H1 (cell line): ENCODE results near the gene GABRR3. TPM values are rescaled to one million over a fixed set of nuclear protein-coding genes. Genes with fewer than 3 reads are reported as not detected.

Experiments used
- CTCF ChIA-PET: fragments of 300-600 bp; sonication (Branson Sonifier 250); formaldehyde crosslinking; loops from one replicate; lab custom pipeline; 2021; ENCODE audit not compliant: partially characterized antibody; lab: Charles Lee
- POLR2A ChIA-PET: fragments of 300-600 bp; sonication (Branson Sonifier 250); formaldehyde crosslinking; loops from one replicate; lab custom pipeline; 2021; ENCODE audit warnings: inconsistent platforms; ENCODE audit not compliant: partially characterized antibody; lab: Charles Lee
- DNase-seq, 2 experiments: peaks; one replicate each; pipeline versions ENCODE4 v3.0.0 to v3.0.0-alpha.2; 2010 to 2022; ENCODE audit warnings: low spot score in 2 of 2, low read depth in 1 of 2, mixed read lengths in 1 of 2
- FAIRE-seq: peaks from 2 replicates; lab custom pipeline; 2011; peaks lifted over from hg19 to GRCh38; lab: Jason Lieb, UNC
- H2AFZ ChIP-seq: 2 replicates; pipeline ENCODE4 v1.8.1; 2012; ENCODE audit warnings: low read length, inconsistent platforms
- H2AK5ac ChIP-seq: 2 replicates; pipeline ENCODE4 v1.6.1; 2013; ENCODE audit warnings: low read depth, low read length
- H2BK120ac ChIP-seq: replicated peaks from 2 replicates; pipeline ENCODE3; 2013; ENCODE audit warnings: low read depth, low read length, inconsistent platforms
- H2BK12ac ChIP-seq: 2 replicates; pipeline ENCODE4 v1.6.1; 2013; ENCODE audit warnings: low read depth, low read length
- H2BK15ac ChIP-seq: 2 replicates; pipeline ENCODE4 v1.6.1; 2013; ENCODE audit warnings: low read length
- H2BK20ac ChIP-seq: 2 replicates; pipeline ENCODE4 v1.6.1; 2013; ENCODE audit warnings: low read length
- H2BK5ac ChIP-seq: 2 replicates; pipeline ENCODE4 v1.6.1; 2013; ENCODE audit warnings: low read depth, low read length
- H3K14ac ChIP-seq: 2 replicates; pipeline ENCODE4 v1.6.1; 2013; ENCODE audit warnings: inconsistent platforms; ENCODE audit not compliant: insufficient read length
- H3K18ac ChIP-seq: 2 replicates; pipeline ENCODE4 v1.6.1; 2013; ENCODE audit warnings: low read length; ENCODE audit errors: extremely low read depth
- H3K23ac ChIP-seq: 2 replicates; pipeline ENCODE4 v1.6.1; 2013; ENCODE audit warnings: inconsistent platforms; ENCODE audit not compliant: insufficient read length
- H3K23me2 ChIP-seq: 2 replicates; pipeline ENCODE4 v1.6.1; 2013; ENCODE audit warnings: low read depth, low read length
- H3K27ac ChIP-seq: 2 replicates; pipeline ENCODE4 v1.6.1; 2011; ENCODE audit warnings: low read depth, low read length, inconsistent platforms
- H3K27me3 ChIP-seq, 4 experiments: replicated peaks in 1 of 4; 1 replicate in 1 of 4; 2 replicates in 3 of 4; pipeline versions ENCODE4 v1.6.1 to v1.8.1; 2011 to 2013; ENCODE audit warnings: low read length in 3 of 4, mild to moderate bottlenecking in 3 of 4, inconsistent platforms in 2 of 4, mixed read lengths in 2 of 4, moderate library complexity in 1 of 4; ENCODE audit not compliant: control insufficient read depth in 3 of 4, insufficient read depth in 3 of 4; ENCODE audit errors: extremely low read depth in 1 of 4
- H3K36me3 ChIP-seq, 4 experiments: 2 replicates each; pipeline versions ENCODE4 v1.6.1 to v1.8.1; 2011 to 2013; ENCODE audit warnings: mild to moderate bottlenecking in 4 of 4, low read length in 3 of 4, moderate library complexity in 2 of 4, control low read depth in 1 of 4, inconsistent platforms in 1 of 4; ENCODE audit not compliant: insufficient read depth in 4 of 4, control insufficient read depth in 2 of 4
- H3K4ac ChIP-seq: replicated peaks from 2 replicates; pipeline ENCODE3; 2013; ENCODE audit warnings: low read length, low read depth, mixed read lengths, inconsistent platforms; ENCODE audit not compliant: insufficient read length
- H3K4me1 ChIP-seq, 4 experiments: replicated peaks in 1 of 4; 1 replicate in 1 of 4; 2 replicates in 3 of 4; pipeline versions ENCODE4 v1.6.1 to v1.8.1; 2011 to 2013; ENCODE audit warnings: low read length in 3 of 4, inconsistent platforms in 2 of 4, mixed read lengths in 1 of 4; ENCODE audit not compliant: insufficient read depth in 4 of 4, control insufficient read depth in 3 of 4
- H3K4me2 ChIP-seq, 2 experiments: 2 replicates each; pipeline versions ENCODE4 v1.6.1 to v1.8.1; 2011 to 2013; ENCODE audit warnings: low read depth in 2 of 2, low read length in 2 of 2, control low read depth in 1 of 2, inconsistent platforms in 1 of 2, mild to moderate bottlenecking in 1 of 2; ENCODE audit not compliant: insufficient read depth in 1 of 2
- H3K4me3 ChIP-seq, 4 experiments: fragments of 200-600, 300-600 bp in 1 of 4; sonication (generic), shearing (Covaris generic), sonication (Bioruptor Twin) in 1 of 4; 2 replicates each; pipeline versions ENCODE4 v1.5.1 to v1.8.1; 2011 to 2016; ENCODE audit warnings: low read length in 4 of 4, low read depth in 3 of 4, control low read depth in 2 of 4, inconsistent platforms in 2 of 4, mild to moderate bottlenecking in 2 of 4, mixed read lengths in 1 of 4, moderate library complexity in 1 of 4; ENCODE audit not compliant: insufficient read depth in 2 of 4; ENCODE audit errors: extremely low read depth in 1 of 4
- H3K56ac ChIP-seq: replicated peaks from 2 replicates; pipeline ENCODE3; 2013; ENCODE audit warnings: low read depth, mild to moderate bottlenecking, mixed read lengths, low read length, inconsistent platforms; ENCODE audit not compliant: insufficient read length
- H3K79me1 ChIP-seq: 2 replicates; pipeline ENCODE4 v1.6.1; 2013; ENCODE audit warnings: low read depth, low read length, control low read depth
- H3K79me2 ChIP-seq, 2 experiments: 2 replicates each; pipeline versions ENCODE4 v1.6.1 to v1.8.1; 2012 to 2013; ENCODE audit warnings: low read length in 2 of 2, mild to moderate bottlenecking in 2 of 2, inconsistent platforms in 1 of 2; ENCODE audit not compliant: insufficient read depth in 2 of 2, control insufficient read depth in 1 of 2
- H3K9ac ChIP-seq, 4 experiments: replicated peaks in 1 of 4; 1 replicate in 1 of 4; 2 replicates in 3 of 4; pipeline versions ENCODE4 v1.6.1 to v1.8.1; 2011 to 2013; ENCODE audit warnings: low read depth in 3 of 4, low read length in 3 of 4, control low read depth in 2 of 4, mild to moderate bottlenecking in 2 of 4, moderate library complexity in 2 of 4, inconsistent platforms in 1 of 4; ENCODE audit errors: extremely low read depth in 1 of 4
- H3K9me3 ChIP-seq, 2 experiments: 2 replicates each; pipeline versions ENCODE4 v1.6.1 to v1.8.1; 2012 to 2013; ENCODE audit warnings: mild to moderate bottlenecking in 2 of 2, moderate library complexity in 2 of 2, control low read depth in 1 of 2, inconsistent platforms in 1 of 2, low read depth in 1 of 2, low read length in 1 of 2, mixed read lengths in 1 of 2; ENCODE audit not compliant: insufficient read depth in 2 of 2
- H4K20me1 ChIP-seq, 2 experiments: replicated peaks in 1 of 2; 2 replicates each; pipeline versions ENCODE3 to v1.8.1; 2011 to 2013; ENCODE audit warnings: inconsistent platforms in 2 of 2, low read length in 2 of 2, mild to moderate bottlenecking in 1 of 2; ENCODE audit not compliant: insufficient read depth in 2 of 2, control insufficient read depth in 1 of 2
- H4K5ac ChIP-seq: 2 replicates; pipeline ENCODE4 v1.6.1; 2013; ENCODE audit warnings: low read length, low read depth, mixed read lengths, inconsistent platforms; ENCODE audit not compliant: insufficient read length
- H4K8ac ChIP-seq: 2 replicates; pipeline ENCODE4 v1.8.0; 2013; ENCODE audit warnings: mild to moderate bottlenecking, moderate library complexity, low read length, inconsistent platforms; ENCODE audit not compliant: insufficient read depth; ENCODE audit errors: extremely low read depth
- H4K91ac ChIP-seq: replicated peaks from 2 replicates; pipeline ENCODE3; 2013; ENCODE audit warnings: low read length, mixed read lengths, inconsistent platforms; ENCODE audit not compliant: insufficient read length
- CEBPB ChIP-seq: IDR thresholded peaks from 2 replicates; pipeline ENCODE4 v1.6.1; 2012; ENCODE audit warnings: low read depth, low read length
- CTCF ChIP-seq, 3 experiments: IDR thresholded peaks; 1 replicate in 2 of 3; 2 replicates in 1 of 3; pipeline versions ENCODE4 v1.5.1 to v1.6.1; 2011; ENCODE audit warnings: low read length in 3 of 3, mild to moderate bottlenecking in 3 of 3, inconsistent platforms in 2 of 3, low read depth in 1 of 3, moderate library complexity in 1 of 3; ENCODE audit not compliant: insufficient read depth in 1 of 3; ENCODE audit errors: control extremely low read depth in 1 of 3
- FOSL1 ChIP-seq: IDR thresholded peaks from 2 replicates; pipeline ENCODE4 v1.6.1; 2011; ENCODE audit warnings: mild to moderate bottlenecking, low read depth, low read length, moderate library complexity; ENCODE audit not compliant: insufficient read depth
- KDM5A ChIP-seq: fragments of 200-600 bp; IDR thresholded peaks from 2 replicates; pipeline ENCODE4 v1.7.1; 2012; ENCODE audit warnings: mild to moderate bottlenecking, low read length, inconsistent platforms, mixed read lengths
- RAD21 ChIP-seq, 2 experiments: IDR thresholded peaks in 1 of 2; conservative IDR thresholded peaks in 1 of 2; 2 replicates each; pipeline ENCODE4 v1.6.1; 2011; ENCODE audit warnings: low read depth in 2 of 2, low read length in 2 of 2, improper control_type of control experiment in 1 of 2, inconsistent platforms in 1 of 2, mild to moderate bottlenecking in 1 of 2, moderate library complexity in 1 of 2
- SIN3A ChIP-seq, 2 experiments: IDR thresholded peaks in 1 of 2; conservative IDR thresholded peaks in 1 of 2; 2 replicates each; pipeline ENCODE4 v1.6.1; 2011 to 2012; ENCODE audit warnings: low read length in 2 of 2, improper control_type of control experiment in 1 of 2, low read depth in 1 of 2, mild to moderate bottlenecking in 1 of 2
- SP2 ChIP-seq: IDR thresholded peaks from 2 replicates; pipeline ENCODE4 v1.6.1; 2012; ENCODE audit warnings: mild to moderate bottlenecking, low read length, inconsistent platforms
- TEAD4 ChIP-seq: IDR thresholded peaks from 2 replicates; pipeline ENCODE4 v1.6.1; 2012; ENCODE audit warnings: low read depth, low read length, inconsistent platforms, mixed read lengths
- YY1 ChIP-seq: IDR thresholded peaks from 2 replicates; pipeline ENCODE4 v1.6.1; 2011; ENCODE audit warnings: low read depth, mild to moderate bottlenecking, low read length
- WGBS, 2 experiments: shearing (Covaris generic) in 1 of 2; methylation state at CpG; one replicate each; pipeline versions ENCODE4 v1.1.6 to v1.1.7; 2013 to 2015; ENCODE audit warnings: low lambda C conversion rate in 2 of 2, mixed read lengths in 2 of 2, inconsistent platforms in 1 of 2, low coverage in 1 of 2, missing lambda C conversion rate in 1 of 2; ENCODE audit not compliant: insufficient replicate concordance in 2 of 2, insufficient coverage in 1 of 2, insufficient read length in 1 of 2; ENCODE audit errors: extremely low coverage in 1 of 2, missing lambda C conversion rate in 1 of 2; 5-methylcytosine and 5-hydroxymethylcytosine counted together
- polyA plus RNA-seq, 7 experiments: library from polyadenylated mRNA; depleted of rRNA in 3 of 7; stranded (reverse) in 5 of 7; unstranded in 2 of 7; fragments of >200 nt in 5 of 7; fragments of 200-250 nt in 2 of 7; gene quantifications; 1 replicate in 5 of 7; 2 replicates in 1 of 7; 4 replicates in 1 of 7; pipeline versions ENCODE4 v1.2.1 to v1.2.3, GENCODE V29; 2011 to 2013; ENCODE audit warnings: missing spikeins in 2 of 7, mixed read lengths in 2 of 7
- total RNA-seq: library from RNA; stranded (reverse); fragmentation: NEBNext Ultra II Directional; extraction: Animal tissue kit (Norgen Biotek cat#: 25700); gene quantifications from 2 replicates; pipeline ENCODE4 v1.2.1, GENCODE V29; 2021

The GABRR3 gene
- total and polyA plus RNA-seq, 2 of the 8 experiments (the other 6 are each of a cell fraction or from before 2014, with no cell fraction given), result not detected

- no peaks in the 10 kb centered on the region for H3K4me1 ChIP-seq
- no peak overlapping the region for H4K5ac ChIP-seq
- no peak overlapping the region for H3K4ac ChIP-seq
- H3K27ac ChIP-seq, result no peak overlapping the region
- H2BK120ac ChIP-seq, result no peak overlapping the region
- CTCF ChIA-PET, result interaction anchor here (0.6 to 8.0 kb wide), 36 partner anchors 12 to 349 kb away, joined by 3 to 85 read pairs (median 4); partner anchors contain the start of gene CRYBG3
- H3K14ac ChIP-seq, result no peak overlapping the region
- no peaks in the 10 kb centered on the region for H3K9me3 ChIP-seq
- no peak overlapping the region for H3K4me2 ChIP-seq
- no peak overlapping the region for H2AFZ ChIP-seq
- H2BK15ac ChIP-seq, result no peak overlapping the region
- DNase-seq, result peak; percentile 71 to 99
- H4K91ac ChIP-seq, result no peak overlapping the region
- H2BK12ac ChIP-seq, result no peak overlapping the region
- no peaks in the 10 kb centered on the region for H3K23me2 ChIP-seq
- no peak overlapping the region for H3K4me3 ChIP-seq
- TF ChIP-seq YY1, result peak; percentile 46; the same call in 1 of the 2 replicates
- TF ChIP-seq FOSL1, result no peak
- TF ChIP-seq SIN3A (conservative IDR thresholded peaks at IDR 0.05 in 1 of 2, IDR thresholded peaks at IDR 0.05 in 1 of 2; ENCODE audit: low read depth in 1 of 2, low read length in 2 of 2), result no peak
- TF ChIP-seq CEBPB, result no peak
- TF ChIP-seq TEAD4, result no peak
- TF ChIP-seq KDM5A, result no peak
- TF ChIP-seq RAD21 (IDR thresholded peaks at IDR 0.05 in 1 of 2, conservative IDR thresholded peaks at IDR 0.05 in 1 of 2; ENCODE audit: low read depth in 2 of 2, low read length in 2 of 2), result peak; percentile 95 to 96
- peak; percentile 74 to 91 (median 83) for TF ChIP-seq CTCF (IDR thresholded peaks at IDR 0.05; ENCODE audit: control extremely low read depth in 1 of 3, insufficient read depth in 1 of 3, low read depth in 1 of 3, low read length in 3 of 3)
- TF ChIP-seq SP2, result no peak
- POLR2A ChIA-PET, result no interaction called here
- no peak overlapping the region for H2BK20ac ChIP-seq
- no peaks in the 10 kb centered on the region for H4K20me1 ChIP-seq
- H2BK5ac ChIP-seq, result no peak overlapping the region
- H2AK5ac ChIP-seq, result no peak overlapping the region
- H3K9ac ChIP-seq, result no peak overlapping the region
- no peak overlapping the region for H4K8ac ChIP-seq
- H3K18ac ChIP-seq, result no peak overlapping the region
- no peak overlapping the region for H3K56ac ChIP-seq
- H3K23ac ChIP-seq, result no peak overlapping the region
- no peaks in the 10 kb centered on the region for H3K36me3 ChIP-seq
- H3K79me2 ChIP-seq, result no peaks in the 10 kb centered on the region
- no peaks in the 10 kb centered on the region for H3K27me3 ChIP-seq
- no peaks in the 10 kb centered on the region for H3K79me1 ChIP-seq
- FAIRE-seq, result peak; percentile 95
- WGBS, 2 experiments, result 38% methylated on average over 13 of the region's 13 CpGs; no CpG with 5 or more reads in 1 of the 2 experiments
Observed at GRCh38 chr3:98022978-98023820, 11.9 kb downstream of the GABRR3 start.
